Measurements from ENCODE around the gene PALD1. TPM values are rescaled to one million over a fixed set of nuclear protein-coding genes. Genes with fewer than 3 reads are reported as not detected.

PALD1 gene
- total and polyA plus RNA-seq, 8 donors = 2.2 to 15.1 (median 3.9) TPM

- H3K27me3 ChIP-seq = no peaks in the 10 kb centered on the region
- DNase-seq = peak in 1 of 6 donors; percentile 25
- no peak overlapping the region for H3K27ac ChIP-seq
- no peaks in the 10 kb centered on the region for H3K36me3 ChIP-seq
- intact Hi-C loops (cut with DNase I) = no loop called here
- no peak for ATAC-seq
- 87 to 88% methylated on average over 11 of the region's 11 CpGs for WGBS, 2 donors
- H3K4me3 ChIP-seq = no peak overlapping the region
- FAIRE-seq = no peak
- TF ChIP-seq CTCF (IDR thresholded peaks at IDR 0.05) = no peak
- no peaks in the 10 kb centered on the region for H3K9me3 ChIP-seq
- peaks cover 0 to 1% (median 0%) of the 10 kb centered on the region in 3 donors for H3K4me1 ChIP-seq
These were observed 95.3 kb downstream of the PALD1 start for GRCh38 chr10:70573599-70574506.

DNA sequence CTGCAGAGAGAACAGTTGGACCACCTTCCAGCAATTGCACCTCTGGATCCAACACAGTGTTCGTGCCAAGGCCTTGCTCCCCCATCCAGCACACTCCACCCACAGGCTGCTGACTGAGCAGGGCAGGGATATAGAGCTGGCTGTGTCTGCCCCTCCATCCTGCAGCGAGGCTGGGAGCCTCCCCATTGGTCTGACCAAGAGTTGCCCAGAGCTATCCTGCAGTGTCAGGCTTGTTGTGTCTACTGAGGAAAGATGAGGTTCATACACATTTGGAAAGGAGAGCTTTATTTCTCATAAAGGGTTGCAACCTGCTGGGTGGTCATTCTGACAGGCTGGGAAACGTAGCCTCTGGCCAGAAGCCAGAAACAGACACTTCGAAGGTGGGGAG, 96.9 kb downstream of the PALD1 start:
- no peak for TF ChIP-seq CTCF (IDR thresholded peaks at IDR 0.05)
- WGBS, 2 donors = 41 to 44% methylated on average over 4 of the region's 4 CpGs
- Histone ChIP-seq H3K9me3 (no peaks in the 10 kb centered on the region), H3K27ac (no peak overlapping the region), H3K4me1 (peaks cover 0 to 4% (median 0%) of the 10 kb centered on the region in 3 donors), H3K36me3 (no peaks in the 10 kb centered on the region), H3K27me3 (no peaks in the 10 kb centered on the region), H3K4me3 (no peak overlapping the region)
- no peak for FAIRE-seq
- intact Hi-C loops (cut with DNase I) = no loop called here
- ATAC-seq = peak; percentile 8 to 24 (median 19)
- peak in 1 of 6 donors; percentile 47 for DNase-seq

DNA sequence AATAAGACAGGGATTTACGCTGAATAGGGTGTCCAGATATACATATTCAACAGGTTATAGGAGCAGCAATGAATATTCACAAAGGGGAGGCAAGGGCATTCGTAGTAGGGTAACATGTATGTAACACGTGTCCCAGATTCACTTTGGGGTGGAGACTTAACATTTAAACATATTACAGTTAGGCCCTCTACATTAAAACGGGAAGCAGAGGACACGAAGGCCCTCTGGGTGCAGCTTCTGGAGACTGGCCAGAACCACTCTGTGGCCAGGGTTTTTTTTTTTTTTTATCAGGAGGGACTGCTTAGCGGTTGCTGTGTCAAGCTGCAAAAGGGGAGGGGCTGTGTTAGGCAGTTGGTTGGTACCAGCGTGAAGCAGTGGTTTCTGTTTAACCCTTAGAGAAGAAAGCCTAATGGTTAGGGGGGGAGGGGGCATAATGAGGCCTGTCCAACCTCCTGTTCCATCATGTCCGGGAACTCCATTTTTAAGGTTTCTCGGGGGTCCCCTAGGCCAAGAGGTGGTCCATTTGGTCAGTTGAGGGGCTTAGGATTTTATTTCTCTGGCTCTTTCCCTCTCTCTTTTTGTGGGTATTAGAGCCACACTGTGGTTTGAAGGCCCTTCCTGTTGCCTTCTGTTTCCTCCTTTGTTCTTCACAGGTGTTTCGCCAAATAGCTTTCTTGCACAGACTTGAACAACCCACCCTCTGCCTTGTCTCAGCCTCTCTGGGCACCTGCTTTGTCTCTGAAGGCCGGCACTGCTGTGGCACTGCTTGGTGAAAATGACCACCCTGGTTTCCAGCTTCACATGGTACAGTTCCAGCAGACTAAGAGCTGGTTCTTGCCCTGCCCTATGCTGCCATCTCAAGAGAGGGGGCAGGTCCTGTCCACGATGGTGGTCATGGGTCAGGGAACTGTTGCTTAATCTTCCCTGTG, 97.6 kb downstream of the PALD1 start:
- no peaks in the 10 kb centered on the region for H3K36me3 ChIP-seq
- no peak for TF ChIP-seq CTCF (IDR thresholded peaks at IDR 0.05)
- H3K4me3 ChIP-seq = no peak overlapping the region
- 43 to 45% methylated on average over 12 of the region's 12 CpGs for WGBS, 2 donors
- no peak for FAIRE-seq
- no peaks in the 10 kb centered on the region for H3K27me3 ChIP-seq
- DNase-seq = peak in 4 of 6 donors; percentile 31 to 64 (median 40)
- intact Hi-C loops (cut with DNase I) = no loop called here
- peak; percentile 74 to 90 (median 88) for ATAC-seq
- H3K4me1 ChIP-seq = peaks cover 0 to 4% (median 0%) of the 10 kb centered on the region in 3 donors
- H3K9me3 ChIP-seq = no peaks in the 10 kb centered on the region
- H3K27ac ChIP-seq = no peak overlapping the region

GRCh38 chr10:70576803-70577517, 98.4 kb downstream of the PALD1 start:
- no peak for TF ChIP-seq CTCF (IDR thresholded peaks at IDR 0.05)
- intact Hi-C loops (cut with DNase I) = no loop called here
- Histone ChIP-seq H3K9me3 (no peaks in the 10 kb centered on the region), H3K36me3 (no peaks in the 10 kb centered on the region), H3K27ac (no peak overlapping the region), H3K4me1 (peaks cover 0 to 4% (median 0%) of the 10 kb centered on the region in 3 donors), H3K27me3 (no peaks in the 10 kb centered on the region), H3K4me3 (no peak overlapping the region)
- peak in 1 of 4 donors; percentile 18 for ATAC-seq
- no peak for FAIRE-seq
- DNase-seq = no peak
- 79 to 82% methylated on average over 2 of the region's 2 CpGs for WGBS, 2 donors
